A549 (cell line): ENCODE data around the gene PDZD2.

Source experiments
- BHLHE40 ChIP-seq: IDR thresholded peaks from 2 replicates; pipeline ENCODE4 v1.6.1; 2012; ENCODE audit warnings: low read depth, low read length, inconsistent platforms
- CHD2 ChIP-seq: fragments of 150-350 bp; IDR thresholded peaks from 2 replicates; pipeline ENCODE4 v1.6.1; 2014; ENCODE audit warnings: low read length; ENCODE audit not compliant: partially characterized antibody
- EP300 ChIP-seq, 2 experiments: fragments of >200 bp; sonication (Bioruptor Twin); formaldehyde crosslinking; IDR thresholded peaks; 2 replicates in 1 of 2; 3 replicates in 1 of 2; pipeline ENCODE4 v1.6.1; 2016 to 2017
- JUNB ChIP-seq: fragments of >200 bp; sonication (Bioruptor Twin); formaldehyde crosslinking; IDR thresholded peaks from 2 replicates; pipeline ENCODE4 v1.6.1; 2016
- POLR2A ChIP-seq: IDR thresholded peaks from 2 replicates; pipeline ENCODE4 v1.6.1; 2012; ENCODE audit warnings: mild to moderate bottlenecking, low read length
- RCOR1 ChIP-seq: fragments of 150-350 bp; IDR thresholded peaks from 2 replicates; pipeline ENCODE4 v1.6.1; 2014; ENCODE audit warnings: antibody characterized with exemption, low read length, low read depth
- SMC3 ChIP-seq: fragments of >200 bp; sonication (Bioruptor Twin); formaldehyde crosslinking; IDR thresholded peaks from 3 replicates; pipeline ENCODE4 v1.6.1; 2018; ENCODE audit warnings: inconsistent platforms
- TF ChIP-seq, protein P1 (sequence below): fragments of 250-450 bp; sonication (Bioruptor Pico); IDR thresholded peaks from 2 replicates; pipeline ENCODE4 v1.5.0; 2021; ENCODE audit warnings: mild to moderate bottlenecking, moderate library complexity, borderline replicate concordance
- TF ChIP-seq, protein P2 (sequence below): fragments of >200 bp; sonication (Bioruptor Twin); formaldehyde crosslinking; IDR thresholded peaks from 3 replicates; pipeline ENCODE4 v1.5.1; 2016

DNA sequence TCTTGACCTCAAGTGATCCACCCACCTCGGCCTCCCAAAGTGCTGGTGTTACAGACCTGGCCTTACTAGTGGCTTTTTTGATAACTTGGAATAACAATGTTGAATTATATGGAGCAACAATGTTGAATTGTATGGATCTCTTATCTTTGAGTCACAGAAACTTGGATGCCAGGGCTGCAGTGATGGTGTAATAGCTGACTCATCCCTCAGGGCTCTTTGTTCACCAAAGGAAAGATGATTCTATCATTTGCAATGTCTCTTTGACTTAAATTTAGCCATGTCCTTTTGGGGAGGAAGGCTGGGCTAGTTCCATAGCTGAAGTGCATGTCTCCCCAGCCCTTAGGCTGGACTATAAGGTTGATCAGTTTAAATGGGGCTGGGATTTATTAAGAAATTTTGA is 172.3 kb downstream of the PDZD2 start:
- no peak for TF ChIP-seq BHLHE40
- TF ChIP-seq, protein P1, sequence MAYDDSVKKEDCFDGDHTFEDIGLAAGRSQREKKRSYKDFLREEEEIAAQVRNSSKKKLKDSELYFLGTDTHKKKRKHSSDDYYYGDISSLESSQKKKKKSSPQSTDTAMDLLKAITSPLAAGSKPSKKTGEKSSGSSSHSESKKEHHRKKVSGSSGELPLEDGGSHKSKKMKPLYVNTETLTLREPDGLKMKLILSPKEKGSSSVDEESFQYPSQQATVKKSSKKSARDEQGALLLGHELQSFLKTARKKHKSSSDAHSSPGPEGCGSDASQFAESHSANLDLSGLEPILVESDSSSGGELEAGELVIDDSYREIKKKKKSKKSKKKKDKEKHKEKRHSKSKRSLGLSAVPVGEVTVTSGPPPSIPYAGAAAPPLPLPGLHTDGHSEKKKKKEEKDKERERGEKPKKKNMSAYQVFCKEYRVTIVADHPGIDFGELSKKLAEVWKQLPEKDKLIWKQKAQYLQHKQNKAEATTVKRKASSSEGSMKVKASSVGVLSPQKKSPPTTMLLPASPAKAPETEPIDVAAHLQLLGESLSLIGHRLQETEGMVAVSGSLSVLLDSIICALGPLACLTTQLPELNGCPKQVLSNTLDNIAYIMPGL = no peak
- TF ChIP-seq RCOR1 = no peak
- peak in 1 of 2 experiments; percentile 43; a peak in 1 of 5 replicates for TF ChIP-seq EP300 (IDR thresholded peaks at IDR 0.05)
- TF ChIP-seq, protein P2, sequence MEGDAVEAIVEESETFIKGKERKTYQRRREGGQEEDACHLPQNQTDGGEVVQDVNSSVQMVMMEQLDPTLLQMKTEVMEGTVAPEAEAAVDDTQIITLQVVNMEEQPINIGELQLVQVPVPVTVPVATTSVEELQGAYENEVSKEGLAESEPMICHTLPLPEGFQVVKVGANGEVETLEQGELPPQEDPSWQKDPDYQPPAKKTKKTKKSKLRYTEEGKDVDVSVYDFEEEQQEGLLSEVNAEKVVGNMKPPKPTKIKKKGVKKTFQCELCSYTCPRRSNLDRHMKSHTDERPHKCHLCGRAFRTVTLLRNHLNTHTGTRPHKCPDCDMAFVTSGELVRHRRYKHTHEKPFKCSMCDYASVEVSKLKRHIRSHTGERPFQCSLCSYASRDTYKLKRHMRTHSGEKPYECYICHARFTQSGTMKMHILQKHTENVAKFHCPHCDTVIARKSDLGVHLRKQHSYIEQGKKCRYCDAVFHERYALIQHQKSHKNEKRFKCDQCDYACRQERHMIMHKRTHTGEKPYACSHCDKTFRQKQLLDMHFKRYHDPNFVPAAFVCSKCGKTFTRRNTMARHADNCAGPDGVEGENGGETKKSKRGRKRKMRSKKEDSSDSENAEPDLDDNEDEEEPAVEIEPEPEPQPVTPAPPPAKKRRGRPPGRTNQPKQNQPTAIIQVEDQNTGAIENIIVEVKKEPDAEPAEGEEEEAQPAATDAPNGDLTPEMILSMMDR = no peak
- no peak for TF ChIP-seq CHD2
- TF ChIP-seq JUNB = peak; percentile 80
- TF ChIP-seq POLR2A = no peak
- TF ChIP-seq SMC3 = peak; percentile 11; the same call in 1 of the 3 replicates
